Measurements from ENCODE around the gene CDC14A.

The CDC14A gene

GRCh38 chr1:100413035-100413434 lies 60.7 kb downstream of the CDC14A start:
- H3K4me3 ChIP-seq (ENCODE audit: low read depth, low read length), result no peak overlapping the region
- TF ChIP-seq CTCF (IDR thresholded peaks at IDR 0.05; ENCODE audit: low read depth, low read length), result no peak

GRCh38 chr1:100414693-100415497 lies 62.6 kb downstream of the CDC14A start:
- TF ChIP-seq CTCF (IDR thresholded peaks at IDR 0.05; ENCODE audit: low read depth, low read length), result no peak
- no peak overlapping the region for H3K4me3 ChIP-seq (ENCODE audit: low read depth, low read length)

- TF ChIP-seq CTCF (IDR thresholded peaks at IDR 0.05; ENCODE audit: low read depth, low read length), result no peak
- no peak overlapping the region for H3K4me3 ChIP-seq (ENCODE audit: low read depth, low read length)
These were observed 63.1 kb downstream of the CDC14A start for GRCh38 chr1:100415498-100415778.

GRCh38 chr1:100419072-100419471 lies 66.8 kb downstream of the CDC14A start:
- no peak overlapping the region for H3K4me3 ChIP-seq (ENCODE audit: low read depth, low read length)
- TF ChIP-seq CTCF (IDR thresholded peaks at IDR 0.05; ENCODE audit: low read depth, low read length), result no peak

- H3K4me3 ChIP-seq (ENCODE audit: low read depth, low read length), result no peak overlapping the region
- no peak for TF ChIP-seq CTCF (IDR thresholded peaks at IDR 0.05; ENCODE audit: low read depth, low read length)
These were observed 69.8 kb downstream of the CDC14A start for GRCh38 chr1:100422065-100422464.

- H3K4me3 ChIP-seq (ENCODE audit: low read depth, low read length), result no peak overlapping the region
- no peak for TF ChIP-seq CTCF (IDR thresholded peaks at IDR 0.05; ENCODE audit: low read depth, low read length)
These were observed 71.6 kb downstream of the CDC14A start for GRCh38 chr1:100423832-100424337.

- no peak for TF ChIP-seq CTCF (IDR thresholded peaks at IDR 0.05; ENCODE audit: low read depth, low read length)
These were observed 75.9 kb downstream of the CDC14A start for GRCh38 chr1:100428160-100428559.

More at GRCh38 chr1:100428160-100428559, 75.9 kb downstream of the CDC14A start:
- no peak overlapping the region for H3K4me3 ChIP-seq (ENCODE audit: low read depth, low read length)
